Measurements from ENCODE around the gene SLC4A3. TPM values are rescaled to one million over a fixed set of nuclear protein-coding genes. Genes with fewer than 3 reads are reported as not detected.

Gene SLC4A3
- total RNA-seq, 1 experiment from 2014 or later: 0.52 TPM

DNA sequence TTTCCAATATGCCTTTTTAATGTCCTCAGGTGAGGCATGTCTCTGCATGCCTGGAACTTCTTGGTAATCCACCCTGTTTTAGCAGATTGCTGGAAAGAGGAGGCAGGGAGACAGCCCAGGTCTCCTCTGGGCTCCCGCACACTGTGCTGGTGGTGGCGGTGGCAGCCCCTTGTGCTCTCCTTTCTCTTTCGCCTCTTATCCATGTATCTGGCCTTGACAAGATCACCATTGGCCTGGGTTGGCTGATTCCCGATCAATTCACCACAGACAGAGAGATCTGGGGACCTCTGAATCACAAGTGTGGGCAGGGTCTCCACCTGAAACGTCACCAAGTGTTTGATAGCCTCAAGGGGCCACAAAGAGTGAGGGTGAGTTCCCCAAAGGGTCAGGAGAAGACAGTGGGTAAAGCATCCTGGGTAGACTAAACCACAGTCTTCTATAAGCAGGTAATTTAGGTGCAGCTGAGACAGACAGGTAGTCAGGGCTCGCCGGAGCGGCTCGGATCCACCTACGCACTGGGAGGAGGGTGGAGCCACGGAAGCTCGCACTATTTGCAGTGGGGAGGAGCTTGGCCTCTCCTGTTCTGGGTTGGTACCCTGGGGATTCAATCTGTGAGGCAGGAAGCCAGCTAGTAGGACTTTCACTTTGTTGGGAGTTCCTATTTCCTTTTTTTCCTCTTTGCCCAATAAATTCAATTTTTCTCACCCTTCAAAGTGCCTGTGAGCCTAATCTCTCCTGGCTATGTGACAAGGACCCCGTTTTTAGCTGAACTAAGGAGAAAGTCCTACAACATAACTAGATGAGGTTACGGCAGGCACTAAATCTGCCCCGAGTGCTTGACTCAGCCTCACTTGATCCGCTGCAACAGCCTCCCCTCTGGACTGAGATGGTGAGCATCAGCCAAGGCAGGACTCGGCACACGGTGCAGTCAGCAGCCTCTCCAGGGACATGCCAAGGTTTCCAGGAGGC is 57.6 kb downstream of the SLC4A3 start:
- H3K27ac ChIP-seq (ENCODE audit: low read depth, low read length, poor library complexity, severe bottlenecking): peak overlapping the region; percentile 68
- POLR2A ChIA-PET (ENCODE audit: low non-redundant PET): no interaction called here
- BruUV-seq (replicated peaks): no TSS peak

DNA sequence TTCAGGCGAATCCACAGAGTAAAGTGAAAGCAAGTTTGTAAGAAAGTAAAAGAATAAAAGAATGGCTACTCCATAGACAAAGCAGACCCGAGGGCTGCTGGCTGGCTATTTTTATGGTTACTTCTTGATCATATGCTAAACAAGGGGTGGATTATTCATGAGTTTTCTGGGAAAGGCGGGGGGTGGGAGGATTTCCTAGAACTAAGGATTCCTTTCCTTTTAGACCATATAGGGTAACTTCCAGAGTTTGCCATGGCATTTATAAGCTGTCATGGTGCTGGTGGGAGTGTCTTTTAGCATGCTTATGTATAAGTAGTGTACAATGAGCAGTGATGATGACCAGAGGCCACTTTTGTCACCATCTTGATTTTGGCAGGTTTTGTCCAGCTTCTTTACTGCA is 59.8 kb downstream of the SLC4A3 start:
- H3K4me1 ChIP-seq (ENCODE audit: insufficient read depth, low read length, poor library complexity, severe bottlenecking): peaks cover 6% of the 10 kb centered on the region
- H3K9me3 ChIP-seq (ENCODE audit: low read depth, low read length, poor library complexity, severe bottlenecking): peaks cover 3% of the 10 kb centered on the region
- ChIA-PET CTCF (interaction anchor here (0.7 kb wide), 1 partner anchor 127 kb away, joined by 5 read pairs; no protein-coding TSS in a partner anchor), POLR2A (ENCODE audit: low non-redundant PET) (no interaction called here)
- no peak overlapping the region for H3K27ac ChIP-seq (ENCODE audit: low read depth, low read length, poor library complexity, severe bottlenecking)
- BruUV-seq (replicated peaks): no TSS peak
- no peak overlapping the region for H3K4me3 ChIP-seq (ENCODE audit: low read depth, low read length, poor library complexity, severe bottlenecking)
- H3K27me3 ChIP-seq (replicated peaks; ENCODE audit: insufficient read depth, low read depth, low read length, poor library complexity): no peaks in the 10 kb centered on the region
- TF ChIP-seq EZH2 (IDR thresholded peaks at IDR 0.05; ENCODE audit: borderline replicate concordance, low read depth, low read length, poor library complexity, severe bottlenecking): no peak
- TF ChIP-seq, protein P1, sequence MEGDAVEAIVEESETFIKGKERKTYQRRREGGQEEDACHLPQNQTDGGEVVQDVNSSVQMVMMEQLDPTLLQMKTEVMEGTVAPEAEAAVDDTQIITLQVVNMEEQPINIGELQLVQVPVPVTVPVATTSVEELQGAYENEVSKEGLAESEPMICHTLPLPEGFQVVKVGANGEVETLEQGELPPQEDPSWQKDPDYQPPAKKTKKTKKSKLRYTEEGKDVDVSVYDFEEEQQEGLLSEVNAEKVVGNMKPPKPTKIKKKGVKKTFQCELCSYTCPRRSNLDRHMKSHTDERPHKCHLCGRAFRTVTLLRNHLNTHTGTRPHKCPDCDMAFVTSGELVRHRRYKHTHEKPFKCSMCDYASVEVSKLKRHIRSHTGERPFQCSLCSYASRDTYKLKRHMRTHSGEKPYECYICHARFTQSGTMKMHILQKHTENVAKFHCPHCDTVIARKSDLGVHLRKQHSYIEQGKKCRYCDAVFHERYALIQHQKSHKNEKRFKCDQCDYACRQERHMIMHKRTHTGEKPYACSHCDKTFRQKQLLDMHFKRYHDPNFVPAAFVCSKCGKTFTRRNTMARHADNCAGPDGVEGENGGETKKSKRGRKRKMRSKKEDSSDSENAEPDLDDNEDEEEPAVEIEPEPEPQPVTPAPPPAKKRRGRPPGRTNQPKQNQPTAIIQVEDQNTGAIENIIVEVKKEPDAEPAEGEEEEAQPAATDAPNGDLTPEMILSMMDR (conservative IDR thresholded peaks at IDR 0.05; ENCODE audit: low read depth, low read length): no peak
- intact Hi-C loops (cut with micrococcal nuclease; ENCODE audit: unreplicated experiment): no loop called here
- no peaks in the 10 kb centered on the region for H3K36me3 ChIP-seq (ENCODE audit: insufficient read depth, low read length, poor library complexity, severe bottlenecking)
- peak; percentile 31 for DNase-seq (ENCODE audit: low spot score)

More for the DNA sequence above, 57.6 kb downstream of the SLC4A3 start:
- peaks cover 6% of the 10 kb centered on the region for H3K4me1 ChIP-seq (ENCODE audit: insufficient read depth, low read length, poor library complexity, severe bottlenecking)
- peaks cover 3% of the 10 kb centered on the region for H3K9me3 ChIP-seq (ENCODE audit: low read depth, low read length, poor library complexity, severe bottlenecking)
- intact Hi-C loops (cut with micrococcal nuclease; ENCODE audit: unreplicated experiment): no loop called here
- peak overlapping the region; percentile 58 for H3K4me3 ChIP-seq (ENCODE audit: low read depth, low read length, poor library complexity, severe bottlenecking)
- TF ChIP-seq, protein P1 (conservative IDR thresholded peaks at IDR 0.05; ENCODE audit: low read depth, low read length): no peak
- TF ChIP-seq EZH2 (IDR thresholded peaks at IDR 0.05; ENCODE audit: borderline replicate concordance, low read depth, low read length, poor library complexity, severe bottlenecking): no peak
- H3K36me3 ChIP-seq (ENCODE audit: insufficient read depth, low read length, poor library complexity, severe bottlenecking): no peaks in the 10 kb centered on the region
- DNase-seq (ENCODE audit: low spot score): peak; percentile 84
- H3K27me3 ChIP-seq (replicated peaks; ENCODE audit: insufficient read depth, low read depth, low read length, poor library complexity): no peaks in the 10 kb centered on the region
- CTCF ChIA-PET: interaction anchor here (0.6 to 0.7 kb wide), 2 partner anchors 887 to 1865 kb away, joined by 5 read pairs; no protein-coding TSS in a partner anchor

DNA sequence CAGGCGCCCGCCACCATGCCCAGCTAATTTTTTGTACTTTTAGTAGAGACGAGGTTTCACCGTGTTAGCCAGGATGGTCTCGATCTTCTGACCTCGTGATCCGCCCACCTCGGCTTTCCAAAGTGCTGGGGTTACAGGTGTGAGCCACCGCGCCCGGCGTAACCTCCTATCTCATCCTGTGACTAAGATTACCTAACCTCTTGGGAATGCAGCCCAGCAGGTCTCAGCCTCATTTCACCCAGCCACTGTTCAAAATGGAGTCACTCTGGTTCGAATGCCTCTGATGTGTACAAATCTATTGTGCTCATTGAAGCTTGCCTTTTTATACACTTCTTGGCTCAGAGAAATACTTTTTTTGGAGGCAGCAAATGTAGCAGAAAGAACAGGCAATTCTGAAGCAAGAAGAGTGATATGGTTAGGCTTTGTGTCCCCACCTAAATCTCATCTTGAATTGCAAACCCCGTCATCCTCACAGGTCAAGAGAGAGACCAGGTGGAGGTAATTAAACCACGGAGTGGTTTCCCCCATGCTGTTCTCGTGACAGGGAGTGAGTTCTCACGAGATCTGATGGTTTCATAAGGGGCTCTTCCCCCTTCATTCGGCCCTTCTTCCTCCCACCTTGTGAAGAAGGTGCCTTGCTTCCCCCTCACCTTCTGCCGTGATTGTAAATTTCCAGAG is 60.6 kb downstream of the SLC4A3 start:
- TF ChIP-seq, protein P1 (conservative IDR thresholded peaks at IDR 0.05; ENCODE audit: low read depth, low read length): no peak
- TF ChIP-seq EZH2 (IDR thresholded peaks at IDR 0.05; ENCODE audit: borderline replicate concordance, low read depth, low read length, poor library complexity, severe bottlenecking): no peak
- H3K36me3 ChIP-seq (ENCODE audit: insufficient read depth, low read length, poor library complexity, severe bottlenecking): no peaks in the 10 kb centered on the region
- no TSS peak for BruUV-seq (replicated peaks)
- POLR2A ChIA-PET (ENCODE audit: low non-redundant PET): no interaction called here
- no peaks in the 10 kb centered on the region for H3K27me3 ChIP-seq (replicated peaks; ENCODE audit: insufficient read depth, low read depth, low read length, poor library complexity)
- H3K4me3 ChIP-seq (ENCODE audit: low read depth, low read length, poor library complexity, severe bottlenecking): no peak overlapping the region
- DNase-seq (ENCODE audit: low spot score): no peak
- H3K4me1 ChIP-seq (ENCODE audit: insufficient read depth, low read length, poor library complexity, severe bottlenecking): peaks cover 6% of the 10 kb centered on the region
- CTCF ChIA-PET: no interaction called here
- H3K27ac ChIP-seq (ENCODE audit: low read depth, low read length, poor library complexity, severe bottlenecking): no peak overlapping the region
- H3K9me3 ChIP-seq (ENCODE audit: low read depth, low read length, poor library complexity, severe bottlenecking): peaks cover under 1% of the 10 kb centered on the region
- intact Hi-C loops (cut with micrococcal nuclease; ENCODE audit: unreplicated experiment): loop anchor here (2.0 kb wide), 2 partner anchors 45 to 145 kb away; partner anchors contain the start of gene CHPF
